SK-N-SH (cell line): ENCODE measurements around the gene TRIP13. TPM values are rescaled to one million over a fixed set of nuclear protein-coding genes. Genes with fewer than 3 reads are reported as not detected.

Experiments
- CTCF ChIA-PET: fragments of 300-600, 350-600 bp; formaldehyde crosslinking; extraction: SDS; loops from one replicate; lab custom pipeline; 2021; lab: Yijun Ruan, JAX
- POLR2A ChIA-PET: fragments of 350-600 bp; sonication (Branson Sonifier 250); formaldehyde crosslinking; extraction: SDS; loops from one replicate; lab custom pipeline; 2020; ENCODE audit warnings: antibody characterized with exemption, inconsistent platforms; lab: Yijun Ruan, JAX
- DNase-seq: peaks from one replicate; pipeline ENCODE4 v3.0.0; 2012
- H2AFZ ChIP-seq: fragments of 200-600 bp; sonication (generic); 2 replicates; pipeline ENCODE4 v1.8.1; 2016; ENCODE audit warnings: antibody characterized with exemption, mild to moderate bottlenecking, low read depth
- H3F3A ChIP-seq: fragments of 200-600 bp; sonication (generic); replicated peaks from 2 replicates; pipeline ENCODE3; 2016; ENCODE audit warnings: antibody characterized with exemption, mild to moderate bottlenecking; ENCODE audit not compliant: insufficient read depth
- H3K27ac ChIP-seq, 2 experiments: fragments of 200-500 bp in 1 of 2; fragments of 200-600 bp in 1 of 2; sonication (Bioruptor generic) in 1 of 2; sonication (generic), shearing (Covaris generic) in 1 of 2; 2 replicates each; pipeline versions ENCODE4 v1.5.1 to v1.6.1; 2014 to 2016; ENCODE audit warnings: low read depth in 2 of 2, inconsistent platforms in 1 of 2, low read length in 1 of 2, mild to moderate bottlenecking in 1 of 2, mixed read lengths in 1 of 2
- H3K27me3 ChIP-seq: fragments of 200-600 bp; sonication (generic), shearing (Covaris generic); 2 replicates; pipeline ENCODE4 v1.6.1; 2016; ENCODE audit warnings: mixed run types; ENCODE audit not compliant: insufficient read depth
- H3K36me3 ChIP-seq, 2 experiments: fragments of 200-500 bp in 1 of 2; fragments of 200-600 bp in 1 of 2; sonication (Bioruptor generic) in 1 of 2; sonication (generic) in 1 of 2; replicated peaks in 1 of 2; 2 replicates each; pipeline versions ENCODE3 to v1.5.1; 2014 to 2016; ENCODE audit warnings: low read length in 1 of 2, mild to moderate bottlenecking in 1 of 2; ENCODE audit not compliant: insufficient read depth in 2 of 2, control insufficient read depth in 1 of 2
- H3K4me1 ChIP-seq, 2 experiments: fragments of 200-500 bp in 1 of 2; fragments of 200-600 bp in 1 of 2; sonication (Bioruptor generic) in 1 of 2; sonication (generic), shearing (Covaris generic) in 1 of 2; 2 replicates each; pipeline versions ENCODE4 v1.5.1 to v1.6.1; 2014 to 2016; ENCODE audit warnings: low read depth in 1 of 2, low read length in 1 of 2, mixed run types in 1 of 2; ENCODE audit not compliant: insufficient read depth in 2 of 2, control insufficient read depth in 1 of 2
- H3K4me2 ChIP-seq: fragments of 200-600 bp; sonication (generic), shearing (Covaris generic); 2 replicates; pipeline ENCODE4 v1.6.1; 2017; ENCODE audit warnings: mixed run types
- H3K4me3 ChIP-seq, 2 experiments: fragments of 200-500 bp in 1 of 2; fragments of 200-600 bp in 1 of 2; sonication (Bioruptor generic) in 1 of 2; sonication (generic), shearing (Covaris generic) in 1 of 2; 2 replicates each; pipeline versions ENCODE4 v1.5.1 to v1.8.1; 2014 to 2016; ENCODE audit warnings: low read depth in 2 of 2, inconsistent platforms in 1 of 2, low read length in 1 of 2, mild to moderate bottlenecking in 1 of 2, mixed read lengths in 1 of 2, moderate library complexity in 1 of 2
- H3K79me2 ChIP-seq: fragments of 200-600 bp; sonication (generic); 2 replicates; pipeline ENCODE4 v1.8.1; 2017; ENCODE audit warnings: mild to moderate bottlenecking; ENCODE audit not compliant: insufficient read depth
- H3K9ac ChIP-seq: fragments of 200-600 bp; sonication (generic); 2 replicates; pipeline ENCODE4 v1.6.1; 2017; ENCODE audit warnings: mixed run types
- H3K9me2 ChIP-seq: fragments of 200-600 bp; sonication (generic); 2 replicates; pipeline ENCODE4 v1.6.1; 2017; ENCODE audit warnings: mixed run types
- H3K9me3 ChIP-seq: fragments of 200-600 bp; sonication (generic); 2 replicates; pipeline ENCODE4 v1.6.1; 2017; ENCODE audit warnings: mixed run types, mild to moderate bottlenecking, moderate library complexity
- H4K20me1 ChIP-seq: fragments of 200-600 bp; sonication (generic); 2 replicates; pipeline ENCODE4 v1.6.1; 2017; ENCODE audit warnings: mild to moderate bottlenecking, mixed run types; ENCODE audit not compliant: insufficient read depth
- CTCF ChIP-seq: fragments of 200-600 bp; sonication (generic); IDR thresholded peaks from 2 replicates; pipeline ENCODE4 v1.6.1; 2017; ENCODE audit warnings: antibody characterized with exemption, mild to moderate bottlenecking, moderate library complexity
- EP300 ChIP-seq, 2 experiments: IDR thresholded peaks; 2 replicates each; pipeline versions ENCODE4 v1.4.0 to v1.6.1; 2012; ENCODE audit warnings: borderline replicate concordance in 1 of 2, low read depth in 1 of 2, low read length in 1 of 2
- FOSL2 ChIP-seq: IDR thresholded peaks from 2 replicates; pipeline ENCODE4 v1.4.0; 2012; ENCODE audit warnings: low read depth, mild to moderate bottlenecking, moderate library complexity, borderline replicate concordance
- FOXJ3 ChIP-seq: sonication (generic); formaldehyde crosslinking; IDR thresholded peaks from 2 replicates; pipeline ENCODE4 v1.5.1; 2020; ENCODE audit warnings: mild to moderate bottlenecking, missing genetic modification reagents
- GATA2 ChIP-seq: sonication (generic); formaldehyde crosslinking; IDR thresholded peaks from 2 replicates; pipeline ENCODE4 v1.5.0; 2020; ENCODE audit warnings: mild to moderate bottlenecking, missing genetic modification reagents
- IRF3 ChIP-seq: fragments of 150-350 bp; IDR thresholded peaks from 2 replicates; pipeline ENCODE4 v1.6.1; 2016; ENCODE audit warnings: mild to moderate bottlenecking, low read depth, low read length
- MAX ChIP-seq: IDR thresholded peaks from 2 replicates; pipeline ENCODE4 v1.4.0; 2012; ENCODE audit warnings: low read depth
- MEF2A ChIP-seq: IDR thresholded peaks from 2 replicates; pipeline ENCODE4 v1.4.0; 2012; ENCODE audit warnings: low read depth, borderline replicate concordance
- MXI1 ChIP-seq: IDR thresholded peaks from 2 replicates; pipeline ENCODE4 v1.6.1; 2012; ENCODE audit warnings: mild to moderate bottlenecking, low read depth, low read length, improper control_type of control experiment
- NFIC ChIP-seq: IDR thresholded peaks from 2 replicates; pipeline ENCODE4 v1.4.0; 2012; ENCODE audit warnings: borderline replicate concordance
- PBX3 ChIP-seq: IDR thresholded peaks from 2 replicates; pipeline ENCODE4; 2012
- RAD21 ChIP-seq: IDR thresholded peaks from 2 replicates; pipeline ENCODE4 v1.6.1; 2012; ENCODE audit warnings: mild to moderate bottlenecking, low read length
- RCOR1 ChIP-seq: fragments of 150-350 bp; IDR thresholded peaks from 2 replicates; pipeline ENCODE4 v1.6.1; 2017; ENCODE audit warnings: antibody characterized with exemption, low read length
- REST ChIP-seq: IDR thresholded peaks from 2 replicates; pipeline ENCODE4 v1.6.1; 2012; ENCODE audit warnings: mild to moderate bottlenecking, low read depth, low read length, moderate library complexity
- RFX5 ChIP-seq: IDR thresholded peaks from 2 replicates; pipeline ENCODE4 v1.6.1; 2012; ENCODE audit warnings: mild to moderate bottlenecking, improper control_type of control experiment, low read length
- RXRA ChIP-seq: IDR thresholded peaks from 2 replicates; pipeline ENCODE4 v1.4.0; 2012; ENCODE audit warnings: low read depth, mild to moderate bottlenecking, borderline replicate concordance
- TAF1 ChIP-seq: IDR thresholded peaks from 2 replicates; pipeline ENCODE4 v1.6.1; 2012; ENCODE audit warnings: low read depth, mild to moderate bottlenecking, low read length, moderate library complexity, borderline replicate concordance
- ZBTB33 ChIP-seq: IDR thresholded peaks from 2 replicates; pipeline ENCODE4 v1.4.0; 2012; ENCODE audit warnings: low read depth, borderline replicate concordance
- WGBS: methylation state at CpG from one replicate; pipeline ENCODE4 v1.1.6; 2017; ENCODE audit warnings: low lambda C conversion rate; 5-methylcytosine and 5-hydroxymethylcytosine counted together
- polyA plus RNA-seq, 3 experiments: library from polyadenylated mRNA; depleted of rRNA; stranded (reverse); fragments of >200 nt; gene quantifications; 2 replicates each; pipeline ENCODE4 v1.2.3, GENCODE V29; 2012

Gene TRIP13
- polyA plus RNA-seq, 1 of the 3 experiments (the other 2 are of a cell fraction), result 24.1 TPM

GRCh38 chr5:944621-944927 lies 51.9 kb downstream of the TRIP13 start:
- Histone ChIP-seq H3F3A (no peaks in the 10 kb centered on the region), H3K27me3 (peaks cover 27% of the 10 kb centered on the region), H3K4me3 (no peak overlapping the region), H3K27ac (no peak overlapping the region), H3K36me3 (no peaks in the 10 kb centered on the region), H3K4me2 (no peak overlapping the region), H4K20me1 (no peaks in the 10 kb centered on the region), H2AFZ (no peak overlapping the region), H3K79me2 (no peaks in the 10 kb centered on the region), H3K9ac (no peak overlapping the region), H3K9me3 (no peaks in the 10 kb centered on the region), H3K9me2 (no peaks in the 10 kb centered on the region), H3K4me1 (peaks cover 0 to 36% of the 10 kb centered on the region in 2 experiments; a peak in 1 of 4 replicates)
- CTCF ChIA-PET, result no interaction called here
- WGBS, result 37% methylated on average over 6 of the region's 6 CpGs
- DNase-seq, result no peak
- TF ChIP-seq REST (no peak), PBX3 (no peak), EP300 (IDR thresholded peaks at IDR 0.05; ENCODE audit: borderline replicate concordance in 1 of 2, low read depth in 1 of 2, low read length in 1 of 2) (no peak), RCOR1 (no peak), MXI1 (no peak), GATA2 (CRISPR knock-in tag) (no peak), RAD21 (no peak), FOXJ3 (no peak), FOSL2 (no peak), MAX (no peak), CTCF (no peak), RFX5 (no peak), RXRA (no peak), ZBTB33 (no peak), NFIC (no peak), TAF1 (no peak), IRF3 (no peak), MEF2A (no peak)
- POLR2A ChIA-PET, result no interaction called here
